HepG2 (cell line): ENCODE results near the gene TNFAIP3. TPM values are rescaled to one million over a fixed set of nuclear protein-coding genes. Genes with fewer than 3 reads are reported as not detected.

ENCODE experiments used
- ATAC-seq: fragments of 200-7000 bp; cut with Tn5 transposase; 3 replicates; pipeline ENCODE4 v1.9.1; 2020; ENCODE audit warnings: mild to moderate bottlenecking, moderate library complexity
- BruUV-seq: library from RNA; stranded (reverse); fragments of 400-500 nt; replicated peaks from 2 replicates; lab custom pipeline; 2021; lab: Mats Ljungman, UMichigan
- CTCF ChIA-PET: fragments of 300-600 bp; formaldehyde crosslinking; extraction: SDS; loops from one replicate; lab custom pipeline; 2021; ENCODE audit warnings: low total read pairs, inconsistent platforms, low intra/inter-chr PET ratio; lab: Yijun Ruan, JAX
- POLR2A ChIA-PET: fragments of 350-600 bp; sonication (Branson Sonifier 250); formaldehyde crosslinking; loops from one replicate; lab custom pipeline; 2020; ENCODE audit warnings: antibody characterized with exemption, inconsistent platforms; lab: Yijun Ruan, JAX
- DNase-seq: peaks from one replicate; pipeline ENCODE4 v3.0.0-alpha.2; 2015; ENCODE audit warnings: low spot score
- FAIRE-seq: peaks from 3 replicates; lab custom pipeline; 2011; peaks lifted over from hg19 to GRCh38; lab: Jason Lieb, UNC
- H2AFZ ChIP-seq: one replicate; pipeline ENCODE4 v1.6.1; 2011; ENCODE audit warnings: low read length, inconsistent platforms
- H3K27ac ChIP-seq: fragments of 300-600 bp; 3 replicates; pipeline ENCODE4 v1.8.0; 2011; ENCODE audit warnings: mixed run types, mild to moderate bottlenecking, mixed read lengths, low read length, inconsistent platforms; ENCODE audit not compliant: insufficient read depth; ENCODE audit errors: extremely low read length
- H3K27me3 ChIP-seq, 2 experiments: fragments of 200-600 bp in 1 of 2; 2 replicates in 1 of 2; 3 replicates in 1 of 2; pipeline versions ENCODE4 v1.6.0 to v1.8.0; 2011; ENCODE audit warnings: low read length in 2 of 2, mild to moderate bottlenecking in 2 of 2, moderate library complexity in 2 of 2, inconsistent platforms in 1 of 2; ENCODE audit not compliant: insufficient read depth in 2 of 2, control insufficient read depth in 1 of 2
- H3K36me3 ChIP-seq, 2 experiments: fragments of 200-600 bp in 1 of 2; replicated peaks in 1 of 2; 2 replicates in 1 of 2; 3 replicates in 1 of 2; pipeline versions ENCODE4 v1.5.1 to v1.8.0; 2011; ENCODE audit warnings: low read length in 2 of 2, inconsistent platforms in 1 of 2; ENCODE audit not compliant: insufficient read depth in 2 of 2, control insufficient read depth in 1 of 2
- H3K4me1 ChIP-seq: 2 replicates; pipeline ENCODE4 v1.5.1; 2012; ENCODE audit warnings: low read length, inconsistent platforms; ENCODE audit not compliant: insufficient read depth
- H3K4me2 ChIP-seq: 2 replicates; pipeline ENCODE4 v1.6.0; 2011; ENCODE audit warnings: low read depth, low read length, inconsistent platforms
- H3K4me3 ChIP-seq, 3 experiments: fragments of 200-600 bp in 1 of 3; sonication (generic), shearing (Covaris generic) in 1 of 3; replicated peaks in 1 of 3; 2 replicates each; pipeline ENCODE4 v1.5.1; 2011 to 2016; ENCODE audit warnings: low read length in 3 of 3, inconsistent platforms in 2 of 3, low read depth in 2 of 3, mild to moderate bottlenecking in 2 of 3, control low read depth in 1 of 3, mixed read lengths in 1 of 3; ENCODE audit not compliant: insufficient read depth in 1 of 3
- H3K79me2 ChIP-seq: one replicate; pipeline ENCODE4 v1.6.1; 2011; ENCODE audit warnings: low read length, inconsistent platforms; ENCODE audit not compliant: insufficient read depth
- H3K9ac ChIP-seq: 2 replicates; pipeline ENCODE4 v1.6.0; 2011; ENCODE audit warnings: mild to moderate bottlenecking, low read depth, low read length, inconsistent platforms; ENCODE audit not compliant: insufficient read depth
- H3K9me3 ChIP-seq: 2 replicates; pipeline ENCODE4 v1.5.1; 2012; ENCODE audit warnings: mild to moderate bottlenecking, low read length
- H4K20me1 ChIP-seq: 2 replicates; pipeline ENCODE4 v1.6.0; 2011; ENCODE audit warnings: inconsistent platforms, mild to moderate bottlenecking, low read length, moderate library complexity; ENCODE audit not compliant: insufficient read depth
- DPF2 ChIP-seq: sonication (generic); formaldehyde crosslinking; IDR thresholded peaks from 2 replicates; pipeline ENCODE4 v1.4.0; 2020; ENCODE audit warnings: mild to moderate bottlenecking, low read depth, missing genetic modification reagents, borderline replicate concordance
- ERF ChIP-seq: IDR thresholded peaks from 2 replicates; pipeline ENCODE4 v1.6.1; 2018; ENCODE audit warnings: missing biosample characterization, missing genetic modification reagents
- HDAC1 ChIP-seq: sonication (generic); formaldehyde crosslinking; IDR thresholded peaks from 2 replicates; pipeline ENCODE4 v1.5.1; 2020; ENCODE audit warnings: mild to moderate bottlenecking, missing genetic modification reagents
- PHF21A ChIP-seq: sonication (generic); formaldehyde crosslinking; IDR thresholded peaks from 2 replicates; pipeline ENCODE4 v1.5.0; 2020; ENCODE audit warnings: mild to moderate bottlenecking, missing genetic modification reagents
- PHF5A ChIP-seq: IDR thresholded peaks from one replicate; pipeline ENCODE4 v1.6.1; 2018; ENCODE audit warnings: low read depth, missing genetic modification reagents; ENCODE audit not compliant: unreplicated experiment
- SIN3A ChIP-seq: IDR thresholded peaks from 2 replicates; pipeline ENCODE4 v1.6.1; 2011; ENCODE audit warnings: low read depth, mild to moderate bottlenecking, control low read depth, low read length, borderline replicate concordance
- ZBTB7B ChIP-seq: sonication (generic); formaldehyde crosslinking; IDR thresholded peaks from 2 replicates; pipeline ENCODE4 v1.4.0; 2020; ENCODE audit warnings: missing genetic modification reagents
- ZMAT3 ChIP-seq: sonication (generic); formaldehyde crosslinking; conservative IDR thresholded peaks from 2 replicates; pipeline ENCODE4 v1.7.0; 2021; ENCODE audit warnings: missing genetic modification reagents
- ZNF256 ChIP-seq: sonication (generic); formaldehyde crosslinking; conservative IDR thresholded peaks from 2 replicates; pipeline ENCODE4 v1.4.0; 2020; ENCODE audit warnings: missing genetic modification reagents
- WGBS: methylation state at CpG from one replicate; pipeline ENCODE4 v1.1.6; 2017; ENCODE audit warnings: low lambda C conversion rate; 5-methylcytosine and 5-hydroxymethylcytosine counted together
- in situ Hi-C: cut with HindIII; loops from 2 replicates; pipeline ENCODE4 v1.10.0; 2017; ENCODE audit warnings: low pct_unique_long_range_greater_than_20kb; ENCODE audit not compliant: extremely low pct_ligation_motif_present
- intact Hi-C: fragments of 100-400 bp; cut with micrococcal nuclease; formaldehyde crosslinking; loops from one replicate; pipeline ENCODE4 v1.10.0; 2022; ENCODE audit not compliant: unreplicated experiment
- polyA plus RNA-seq, 8 experiments: library from polyadenylated mRNA; depleted of rRNA in 3 of 8; stranded (reverse) in 7 of 8; unstranded in 1 of 8; fragments of >200 nt; fragmentation: Illumina TruSeq in 4 of 8; extraction: Trizol in 4 of 8; gene quantifications; 2 replicates each; pipeline versions ENCODE4 v1.2.1 to v1.2.3, GENCODE V29; 2011 to 2016; ENCODE audit warnings: low read depth in 4 of 8, missing spikeins in 1 of 8, mixed read lengths in 1 of 8; ENCODE audit not compliant: insufficient read depth in 1 of 8
- total RNA-seq, 5 experiments: library from RNA; depleted of rRNA; stranded (reverse); fragments of >200 nt; fragmentation: Illumina TruSeq; extraction: Trizol; gene quantifications; 2 replicates each; pipeline ENCODE4 v1.2.3, GENCODE V29; 2016; ENCODE audit warnings: low read depth in 1 of 5
- TF ChIP-seq, protein P1 (sequence below): sonication (generic); formaldehyde crosslinking; IDR thresholded peaks from 2 replicates; pipeline ENCODE4 v1.5.1; 2020; ENCODE audit warnings: missing genetic modification reagents, mild to moderate bottlenecking, borderline replicate concordance
- TF ChIP-seq, protein P2 (sequence below): sonication (generic); formaldehyde crosslinking; IDR thresholded peaks from 2 replicates; pipeline ENCODE4 v1.8.0; 2022; ENCODE audit warnings: mild to moderate bottlenecking, missing genetic modification reagents
- TF ChIP-seq, protein P3 (sequence below): sonication (generic); formaldehyde crosslinking; IDR thresholded peaks from 2 replicates; pipeline ENCODE4 v1.8.0; 2022; ENCODE audit warnings: mild to moderate bottlenecking, missing genetic modification reagents; ENCODE audit not compliant: insufficient replicate concordance
- TF ChIP-seq, protein P4 (sequence below), 2 experiments: sonication (generic) in 1 of 2; formaldehyde crosslinking in 1 of 2; IDR thresholded peaks; 2 replicates each; pipeline versions ENCODE4 v1.4.0 to v1.6.1; 2018 to 2020; ENCODE audit warnings: missing genetic modification reagents in 2 of 2, borderline replicate concordance in 1 of 2, low read depth in 1 of 2, mild to moderate bottlenecking in 1 of 2, missing biosample characterization in 1 of 2
- TF ChIP-seq, protein P5 (sequence below): sonication (generic); formaldehyde crosslinking; IDR thresholded peaks from 2 replicates; pipeline ENCODE4 v1.5.0; 2020; ENCODE audit warnings: missing genetic modification reagents

The TNFAIP3 gene
- total and polyA plus RNA-seq, 2 of the 13 experiments (the other 11 are each of a cell fraction or from before 2014, with no cell fraction given) = 28.2 to 47.1 TPM

DNA sequence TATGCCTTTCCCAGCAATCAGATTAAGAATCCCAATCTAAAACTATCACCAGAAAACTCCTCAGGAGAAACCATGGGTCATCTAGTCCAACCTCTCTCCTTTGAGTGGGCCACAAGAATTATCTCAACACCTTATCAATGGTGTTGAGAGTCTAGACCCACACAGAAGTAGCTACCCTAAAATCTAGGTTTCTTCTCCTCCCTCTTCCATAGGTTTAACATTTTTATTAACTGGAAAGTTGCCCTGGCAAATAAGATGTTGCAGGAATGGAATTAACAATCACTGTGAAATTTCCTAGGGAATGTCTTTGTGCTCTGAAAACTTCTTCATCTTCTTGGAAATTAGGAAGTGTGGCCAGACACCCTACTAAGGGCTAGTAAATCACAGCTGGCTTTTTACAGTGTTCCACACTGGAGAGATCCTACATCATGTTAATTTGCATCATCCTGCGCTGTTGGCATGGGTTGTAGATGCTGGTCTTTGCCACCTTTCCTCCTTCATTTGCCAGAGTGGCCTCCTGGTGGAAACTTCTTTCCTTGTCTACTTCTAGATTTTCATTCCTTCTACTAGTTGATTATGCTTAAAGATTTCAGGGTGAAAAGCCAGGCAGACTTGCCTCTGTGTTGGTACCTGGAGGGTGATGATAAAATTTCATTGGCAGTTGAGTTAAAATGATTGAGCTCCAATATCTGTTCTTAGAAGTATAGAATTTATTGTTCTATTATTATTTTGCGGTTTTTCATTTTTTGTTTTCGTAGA is 2.7 kb downstream of the TNFAIP3 start:
- peaks cover 9 to 35% of the 10 kb centered on the region in 2 experiments for H3K36me3 ChIP-seq
- DNase-seq (no peak), FAIRE-seq (no peak), ATAC-seq (no peak)
- CTCF ChIA-PET = interaction anchor here (8.6 kb wide), 1 partner anchor 163 kb away, joined by 102 read pairs; no protein-coding TSS in a partner anchor
- H3K4me2 ChIP-seq = peak overlapping the region; percentile 96
- H3K4me3 ChIP-seq = peak overlapping the region; percentile 75 to 100 (median 92)
- intact Hi-C loops = loop anchor here (1.0 to 5.0 kb wide), 2 partner anchors 76 to 238 kb away; partner anchors contain the start of gene PERP
- no peak overlapping the region for H2AFZ ChIP-seq
- peaks cover 80% of the 10 kb centered on the region for H3K79me2 ChIP-seq
- peaks cover 49% of the 10 kb centered on the region for H4K20me1 ChIP-seq
- POLR2A ChIA-PET = interaction anchor here (1.0 to 3.8 kb wide), 3 partner anchors 75 to 145 kb away, joined by 3 to 17 read pairs (median 6); no protein-coding TSS in a partner anchor
- no TSS peak for BruUV-seq
- H3K9ac ChIP-seq = peak overlapping the region; percentile 97
- no peaks in the 10 kb centered on the region; a peak in 1 of 5 replicates for H3K27me3 ChIP-seq
- H3K27ac ChIP-seq = peak overlapping the region; percentile 43
- in situ Hi-C loops = loop anchor here (5.0 to 10.0 kb wide), 4 partner anchors 65 to 515 kb away; no protein-coding TSS in a partner anchor
- H3K9me3 ChIP-seq = no peaks in the 10 kb centered on the region
- WGBS = 67% methylated on average over 3 of the region's 3 CpGs
- peaks cover 77% of the 10 kb centered on the region for H3K4me1 ChIP-seq
- no peak for TF ChIP-seq DPF2 (CRISPR knock-in tag)
- TF ChIP-seq ZNF256 (CRISPR knock-in tag) = no peak
- 0 out of 2 replicates have a peak, but pooled peaks have one; percentile 31 for TF ChIP-seq PHF21A (CRISPR knock-in tag)
- TF ChIP-seq, protein P1, sequence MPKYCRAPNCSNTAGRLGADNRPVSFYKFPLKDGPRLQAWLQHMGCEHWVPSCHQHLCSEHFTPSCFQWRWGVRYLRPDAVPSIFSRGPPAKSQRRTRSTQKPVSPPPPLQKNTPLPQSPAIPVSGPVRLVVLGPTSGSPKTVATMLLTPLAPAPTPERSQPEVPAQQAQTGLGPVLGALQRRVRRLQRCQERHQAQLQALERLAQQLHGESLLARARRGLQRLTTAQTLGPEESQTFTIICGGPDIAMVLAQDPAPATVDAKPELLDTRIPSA (CRISPR knock-in tag) = 0 out of 2 replicates have a peak, but pooled peaks have one; percentile 15
- 0 out of 2 replicates have a peak, but pooled peaks have one; percentile 9 for TF ChIP-seq SIN3A
- TF ChIP-seq ERF = peak; percentile 16; the same call in 1 of the 2 replicates
- TF ChIP-seq, protein P2, sequence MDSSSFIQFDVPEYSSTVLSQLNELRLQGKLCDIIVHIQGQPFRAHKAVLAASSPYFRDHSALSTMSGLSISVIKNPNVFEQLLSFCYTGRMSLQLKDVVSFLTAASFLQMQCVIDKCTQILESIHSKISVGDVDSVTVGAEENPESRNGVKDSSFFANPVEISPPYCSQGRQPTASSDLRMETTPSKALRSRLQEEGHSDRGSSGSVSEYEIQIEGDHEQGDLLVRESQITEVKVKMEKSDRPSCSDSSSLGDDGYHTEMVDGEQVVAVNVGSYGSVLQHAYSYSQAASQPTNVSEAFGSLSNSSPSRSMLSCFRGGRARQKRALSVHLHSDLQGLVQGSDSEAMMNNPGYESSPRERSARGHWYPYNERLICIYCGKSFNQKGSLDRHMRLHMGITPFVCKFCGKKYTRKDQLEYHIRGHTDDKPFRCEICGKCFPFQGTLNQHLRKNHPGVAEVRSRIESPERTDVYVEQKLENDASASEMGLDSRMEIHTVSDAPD (CRISPR knock-in tag) = peak; percentile 29; the same call in 1 of the 2 replicates
- TF ChIP-seq, protein P3, sequence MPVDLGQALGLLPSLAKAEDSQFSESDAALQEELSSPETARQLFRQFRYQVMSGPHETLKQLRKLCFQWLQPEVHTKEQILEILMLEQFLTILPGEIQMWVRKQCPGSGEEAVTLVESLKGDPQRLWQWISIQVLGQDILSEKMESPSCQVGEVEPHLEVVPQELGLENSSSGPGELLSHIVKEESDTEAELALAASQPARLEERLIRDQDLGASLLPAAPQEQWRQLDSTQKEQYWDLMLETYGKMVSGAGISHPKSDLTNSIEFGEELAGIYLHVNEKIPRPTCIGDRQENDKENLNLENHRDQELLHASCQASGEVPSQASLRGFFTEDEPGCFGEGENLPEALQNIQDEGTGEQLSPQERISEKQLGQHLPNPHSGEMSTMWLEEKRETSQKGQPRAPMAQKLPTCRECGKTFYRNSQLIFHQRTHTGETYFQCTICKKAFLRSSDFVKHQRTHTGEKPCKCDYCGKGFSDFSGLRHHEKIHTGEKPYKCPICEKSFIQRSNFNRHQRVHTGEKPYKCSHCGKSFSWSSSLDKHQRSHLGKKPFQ (CRISPR knock-in tag) = no peak
- TF ChIP-seq, protein P4, sequence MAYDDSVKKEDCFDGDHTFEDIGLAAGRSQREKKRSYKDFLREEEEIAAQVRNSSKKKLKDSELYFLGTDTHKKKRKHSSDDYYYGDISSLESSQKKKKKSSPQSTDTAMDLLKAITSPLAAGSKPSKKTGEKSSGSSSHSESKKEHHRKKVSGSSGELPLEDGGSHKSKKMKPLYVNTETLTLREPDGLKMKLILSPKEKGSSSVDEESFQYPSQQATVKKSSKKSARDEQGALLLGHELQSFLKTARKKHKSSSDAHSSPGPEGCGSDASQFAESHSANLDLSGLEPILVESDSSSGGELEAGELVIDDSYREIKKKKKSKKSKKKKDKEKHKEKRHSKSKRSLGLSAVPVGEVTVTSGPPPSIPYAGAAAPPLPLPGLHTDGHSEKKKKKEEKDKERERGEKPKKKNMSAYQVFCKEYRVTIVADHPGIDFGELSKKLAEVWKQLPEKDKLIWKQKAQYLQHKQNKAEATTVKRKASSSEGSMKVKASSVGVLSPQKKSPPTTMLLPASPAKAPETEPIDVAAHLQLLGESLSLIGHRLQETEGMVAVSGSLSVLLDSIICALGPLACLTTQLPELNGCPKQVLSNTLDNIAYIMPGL (CRISPR knock-in tag; IDR thresholded peaks at IDR 0.05; ENCODE audit: borderline replicate concordance in 1 of 2, low read depth in 1 of 2) = peak in 1 of 2 experiments; percentile 4; a peak in 1 of 4 replicates
- TF ChIP-seq, protein P5, sequence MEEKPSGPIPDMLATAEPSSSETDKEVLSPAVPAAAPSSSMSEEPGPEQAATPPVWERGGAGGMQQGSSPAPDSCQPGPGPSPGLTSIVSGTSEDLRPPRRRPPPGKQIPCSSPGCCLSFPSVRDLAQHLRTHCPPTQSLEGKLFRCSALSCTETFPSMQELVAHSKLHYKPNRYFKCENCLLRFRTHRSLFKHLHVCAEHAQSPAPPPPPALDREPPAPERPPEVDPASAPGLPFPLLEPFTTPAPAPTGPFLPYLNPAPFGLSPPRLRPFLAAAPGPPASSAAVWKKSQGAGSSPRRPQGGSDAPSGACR (CRISPR knock-in tag) = 0 out of 2 replicates have a peak, but pooled peaks have one; percentile 2
- 0 out of 2 replicates have a peak, but pooled peaks have one; percentile 1 for TF ChIP-seq ZMAT3 (CRISPR knock-in tag)
- 0 out of 2 replicates have a peak, but pooled peaks have one; percentile 16 for TF ChIP-seq HDAC1 (CRISPR knock-in tag)
- TF ChIP-seq PHF5A (CRISPR knock-in tag) = no peak
- no peak for TF ChIP-seq ZBTB7B (CRISPR knock-in tag)
